Activated CD8-positive, alpha-beta memory T cell treated with anti-CD3 and anti-CD28 coated beads, Interleukin-2, amount 50 U/mL, for 1 hour (primary cell): Measurements from ENCODE around the gene ACOT2.
"Not testable (repeated sequence)": the region's sequence is repeated elsewhere in the genome, so short reads cannot be mapped to it uniquely, and the experiment has no call there.

Experiments
- DNase-seq: peaks from one replicate; pipeline ENCODE4 v3.0.0-alpha.2; 2020; ENCODE audit errors: extremely low read depth

ACOT2 gene

GRCh38 chr14:73567951-73568885 is 795 bp upstream of the ACOT2 start:
- DNase-seq: no peak

- not testable (repeated sequence) for DNase-seq
Measured at GRCh38 chr14:73568886-73569184, 178 bp upstream of the ACOT2 start.

- DNase-seq: not testable (repeated sequence)
Measured at GRCh38 chr14:73570913-73571312, 1.9 kb downstream of the ACOT2 start.

GRCh38 chr14:73573034-73573433 is 4.0 kb downstream of the ACOT2 start:
- not testable (repeated sequence) for DNase-seq

GRCh38 chr14:73573740-73574139 is 4.7 kb downstream of the ACOT2 start:
- DNase-seq: not testable (repeated sequence)

GRCh38 chr14:73574251-73574650 is 5.2 kb downstream of the ACOT2 start:
- not testable (repeated sequence) for DNase-seq

GRCh38 chr14:73576391-73576790 is 7.4 kb downstream of the ACOT2 start:
- DNase-seq: no peak

GRCh38 chr14:73577214-73577613 is 8.2 kb downstream of the ACOT2 start:
- not testable (repeated sequence) for DNase-seq

- DNase-seq: not testable (repeated sequence)
Measured at GRCh38 chr14:73582102-73582979, 13.3 kb downstream of the ACOT2 start.

- no peak for DNase-seq
Measured at GRCh38 chr14:73588695-73589094, 19.7 kb downstream of the ACOT2 start.

GRCh38 chr14:73589116-73589515 is 20.1 kb downstream of the ACOT2 start:
- DNase-seq: no peak

GRCh38 chr14:73590673-73591004 is 21.6 kb downstream of the ACOT2 start:
- DNase-seq: not testable (repeated sequence)

- DNase-seq: no peak
Measured at GRCh38 chr14:73591690-73592449, 22.9 kb downstream of the ACOT2 start, which contains the start of gene ACOT4. ACOT4 (plus strand) TSS chr14:73591873; CDS start chr14:73591960, 87 bp downstream.

GRCh38 chr14:73594491-73594890 is 25.5 kb downstream of the ACOT2 start:
- no peak for DNase-seq

- no peak for DNase-seq
Measured at GRCh38 chr14:73599499-73599898, 30.5 kb downstream of the ACOT2 start.

GRCh38 chr14:73602994-73603393 is 34.0 kb downstream of the ACOT2 start:
- no peak for DNase-seq

- DNase-seq: no peak
Measured at GRCh38 chr14:73606271-73606670, 37.3 kb downstream of the ACOT2 start.

GRCh38 chr14:73607241-73607640 is 38.2 kb downstream of the ACOT2 start:
- no peak for DNase-seq

- no peak for DNase-seq
Measured at GRCh38 chr14:73610687-73611086, 41.7 kb downstream of the ACOT2 start.

- DNase-seq: peak; percentile 9
Measured at GRCh38 chr14:73612339-73613045, 43.5 kb downstream of the ACOT2 start, which contains the start of gene ACOT6. ACOT6 (plus strand) TSS chr14:73612517; CDS start chr14:73612572, 55 bp downstream.

- no peak for DNase-seq
Measured at GRCh38 chr14:73613046-73613383, 44.0 kb downstream of the ACOT2 start.
